H1 (cell line): ENCODE measurements around the gene GPR26. TPM values are rescaled to one million over a fixed set of nuclear protein-coding genes. Genes with fewer than 3 reads are reported as not detected.

Experiments used
- BCL11A ChIP-seq, 2 experiments: IDR thresholded peaks; one replicate each; pipeline ENCODE4 v1.6.1; 2011; ENCODE audit warnings: low read depth in 2 of 2, low read length in 2 of 2, mild to moderate bottlenecking in 2 of 2
- polyA plus RNA-seq, 7 experiments: library from polyadenylated mRNA; depleted of rRNA in 3 of 7; stranded (reverse) in 5 of 7; unstranded in 2 of 7; fragments of >200 nt in 5 of 7; fragments of 200-250 nt in 2 of 7; gene quantifications; 1 replicate in 5 of 7; 2 replicates in 1 of 7; 4 replicates in 1 of 7; pipeline versions ENCODE4 v1.2.1 to v1.2.3, GENCODE V29; 2011 to 2013; ENCODE audit warnings: missing spikeins in 2 of 7, mixed read lengths in 2 of 7
- total RNA-seq: library from RNA; stranded (reverse); fragmentation: NEBNext Ultra II Directional; extraction: Animal tissue kit (Norgen Biotek cat#: 25700); gene quantifications from 2 replicates; pipeline ENCODE4 v1.2.1, GENCODE V29; 2021
- TF ChIP-seq, protein P1 (sequence below): fragments of 300-600 bp; sonication (generic); IDR thresholded peaks from 2 replicates; pipeline ENCODE4 v1.7.1; 2012; ENCODE audit warnings: low read length, moderate library complexity, mild to moderate bottlenecking, inconsistent platforms; ENCODE audit not compliant: insufficient replicate concordance

Gene GPR26
- total and polyA plus RNA-seq, 2 of the 8 experiments (the other 6 are each of a cell fraction or from before 2014, with no cell fraction given), result 0.09 to 0.21 TPM

DNA sequence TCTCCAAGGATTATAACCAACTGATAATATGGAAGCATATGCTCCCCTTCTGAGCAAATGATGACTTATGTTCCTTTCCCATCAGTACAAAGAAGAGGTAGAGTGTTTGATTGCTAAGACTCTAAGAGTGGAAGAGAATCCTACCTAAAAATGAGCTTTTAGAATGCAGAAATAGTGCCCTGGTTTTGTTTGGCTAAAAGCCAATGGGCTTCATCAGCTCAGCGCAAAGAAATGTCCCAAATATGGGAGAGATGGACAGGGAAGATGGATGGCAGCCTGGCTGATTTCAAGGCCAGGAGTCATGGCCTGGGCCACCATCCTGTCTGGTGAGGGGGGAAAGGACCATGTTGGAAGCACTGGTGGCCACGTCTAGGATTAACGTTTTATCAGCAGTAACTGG lies 60.2 kb downstream of the GPR26 start (continued):
- TF ChIP-seq, protein P1, sequence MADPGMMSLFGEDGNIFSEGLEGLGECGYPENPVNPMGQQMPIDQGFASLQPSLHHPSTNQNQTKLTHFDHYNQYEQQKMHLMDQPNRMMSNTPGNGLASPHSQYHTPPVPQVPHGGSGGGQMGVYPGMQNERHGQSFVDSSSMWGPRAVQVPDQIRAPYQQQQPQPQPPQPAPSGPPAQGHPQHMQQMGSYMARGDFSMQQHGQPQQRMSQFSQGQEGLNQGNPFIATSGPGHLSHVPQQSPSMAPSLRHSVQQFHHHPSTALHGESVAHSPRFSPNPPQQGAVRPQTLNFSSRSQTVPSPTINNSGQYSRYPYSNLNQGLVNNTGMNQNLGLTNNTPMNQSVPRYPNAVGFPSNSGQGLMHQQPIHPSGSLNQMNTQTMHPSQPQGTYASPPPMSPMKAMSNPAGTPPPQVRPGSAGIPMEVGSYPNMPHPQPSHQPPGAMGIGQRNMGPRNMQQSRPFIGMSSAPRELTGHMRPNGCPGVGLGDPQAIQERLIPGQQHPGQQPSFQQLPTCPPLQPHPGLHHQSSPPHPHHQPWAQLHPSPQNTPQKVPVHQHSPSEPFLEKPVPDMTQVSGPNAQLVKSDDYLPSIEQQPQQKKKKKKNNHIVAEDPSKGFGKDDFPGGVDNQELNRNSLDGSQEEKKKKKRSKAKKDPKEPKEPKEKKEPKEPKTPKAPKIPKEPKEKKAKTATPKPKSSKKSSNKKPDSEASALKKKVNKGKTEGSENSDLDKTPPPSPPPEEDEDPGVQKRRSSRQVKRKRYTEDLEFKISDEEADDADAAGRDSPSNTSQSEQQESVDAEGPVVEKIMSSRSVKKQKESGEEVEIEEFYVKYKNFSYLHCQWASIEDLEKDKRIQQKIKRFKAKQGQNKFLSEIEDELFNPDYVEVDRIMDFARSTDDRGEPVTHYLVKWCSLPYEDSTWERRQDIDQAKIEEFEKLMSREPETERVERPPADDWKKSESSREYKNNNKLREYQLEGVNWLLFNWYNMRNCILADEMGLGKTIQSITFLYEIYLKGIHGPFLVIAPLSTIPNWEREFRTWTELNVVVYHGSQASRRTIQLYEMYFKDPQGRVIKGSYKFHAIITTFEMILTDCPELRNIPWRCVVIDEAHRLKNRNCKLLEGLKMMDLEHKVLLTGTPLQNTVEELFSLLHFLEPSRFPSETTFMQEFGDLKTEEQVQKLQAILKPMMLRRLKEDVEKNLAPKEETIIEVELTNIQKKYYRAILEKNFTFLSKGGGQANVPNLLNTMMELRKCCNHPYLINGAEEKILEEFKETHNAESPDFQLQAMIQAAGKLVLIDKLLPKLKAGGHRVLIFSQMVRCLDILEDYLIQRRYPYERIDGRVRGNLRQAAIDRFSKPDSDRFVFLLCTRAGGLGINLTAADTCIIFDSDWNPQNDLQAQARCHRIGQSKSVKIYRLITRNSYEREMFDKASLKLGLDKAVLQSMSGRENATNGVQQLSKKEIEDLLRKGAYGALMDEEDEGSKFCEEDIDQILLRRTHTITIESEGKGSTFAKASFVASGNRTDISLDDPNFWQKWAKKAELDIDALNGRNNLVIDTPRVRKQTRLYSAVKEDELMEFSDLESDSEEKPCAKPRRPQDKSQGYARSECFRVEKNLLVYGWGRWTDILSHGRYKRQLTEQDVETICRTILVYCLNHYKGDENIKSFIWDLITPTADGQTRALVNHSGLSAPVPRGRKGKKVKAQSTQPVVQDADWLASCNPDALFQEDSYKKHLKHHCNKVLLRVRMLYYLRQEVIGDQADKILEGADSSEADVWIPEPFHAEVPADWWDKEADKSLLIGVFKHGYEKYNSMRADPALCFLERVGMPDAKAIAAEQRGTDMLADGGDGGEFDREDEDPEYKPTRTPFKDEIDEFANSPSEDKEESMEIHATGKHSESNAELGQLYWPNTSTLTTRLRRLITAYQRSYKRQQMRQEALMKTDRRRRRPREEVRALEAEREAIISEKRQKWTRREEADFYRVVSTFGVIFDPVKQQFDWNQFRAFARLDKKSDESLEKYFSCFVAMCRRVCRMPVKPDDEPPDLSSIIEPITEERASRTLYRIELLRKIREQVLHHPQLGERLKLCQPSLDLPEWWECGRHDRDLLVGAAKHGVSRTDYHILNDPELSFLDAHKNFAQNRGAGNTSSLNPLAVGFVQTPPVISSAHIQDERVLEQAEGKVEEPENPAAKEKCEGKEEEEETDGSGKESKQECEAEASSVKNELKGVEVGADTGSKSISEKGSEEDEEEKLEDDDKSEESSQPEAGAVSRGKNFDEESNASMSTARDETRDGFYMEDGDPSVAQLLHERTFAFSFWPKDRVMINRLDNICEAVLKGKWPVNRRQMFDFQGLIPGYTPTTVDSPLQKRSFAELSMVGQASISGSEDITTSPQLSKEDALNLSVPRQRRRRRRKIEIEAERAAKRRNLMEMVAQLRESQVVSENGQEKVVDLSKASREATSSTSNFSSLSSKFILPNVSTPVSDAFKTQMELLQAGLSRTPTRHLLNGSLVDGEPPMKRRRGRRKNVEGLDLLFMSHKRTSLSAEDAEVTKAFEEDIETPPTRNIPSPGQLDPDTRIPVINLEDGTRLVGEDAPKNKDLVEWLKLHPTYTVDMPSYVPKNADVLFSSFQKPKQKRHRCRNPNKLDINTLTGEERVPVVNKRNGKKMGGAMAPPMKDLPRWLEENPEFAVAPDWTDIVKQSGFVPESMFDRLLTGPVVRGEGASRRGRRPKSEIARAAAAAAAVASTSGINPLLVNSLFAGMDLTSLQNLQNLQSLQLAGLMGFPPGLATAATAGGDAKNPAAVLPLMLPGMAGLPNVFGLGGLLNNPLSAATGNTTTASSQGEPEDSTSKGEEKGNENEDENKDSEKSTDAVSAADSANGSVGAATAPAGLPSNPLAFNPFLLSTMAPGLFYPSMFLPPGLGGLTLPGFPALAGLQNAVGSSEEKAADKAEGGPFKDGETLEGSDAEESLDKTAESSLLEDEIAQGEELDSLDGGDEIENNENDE, result no peak
- TF ChIP-seq BCL11A (IDR thresholded peaks at IDR 0.05; ENCODE audit: low read depth in 2 of 2, low read length in 2 of 2), result no peak
